GM19328 (cell line): ENCODE data around the gene LTBP2.

Source experiments
- ATAC-seq: cut with Tn5 transposase; IDR thresholded peaks from one replicate; pipeline ENCODE4 v1.9.1; 2021; ENCODE audit warnings: mild to moderate bottlenecking, moderate library complexity; ENCODE audit not compliant: unreplicated experiment

The LTBP2 gene

GRCh38 chr14:74611650-74612349 lies at the start of gene LTBP2:
TSS of gene LTBP2 (minus strand) at chr14:74612237. CDS start at chr14:74611944, 293 bp downstream.
- no peak for ATAC-seq

GRCh38 chr14:74660863-74661262 lies 48.8 kb upstream of the LTBP2 start:
- ATAC-seq = no peak

- no peak for ATAC-seq
These were observed 48.1 kb upstream of the LTBP2 start for GRCh38 chr14:74660167-74660566.

GRCh38 chr14:74658535-74659131 lies 46.6 kb upstream of the LTBP2 start:
- no peak for ATAC-seq

GRCh38 chr14:74656964-74657363 lies 44.9 kb upstream of the LTBP2 start:
- ATAC-seq = no peak

- no peak for ATAC-seq
These were observed 43.8 kb upstream of the LTBP2 start for GRCh38 chr14:74655599-74656395.

GRCh38 chr14:74654931-74655330 lies 42.9 kb upstream of the LTBP2 start:
- ATAC-seq = no peak

GRCh38 chr14:74653386-74654138 lies 41.5 kb upstream of the LTBP2 start:
- ATAC-seq = no peak

GRCh38 chr14:74652541-74652940 lies 40.5 kb upstream of the LTBP2 start:
- ATAC-seq = no peak

- ATAC-seq = no peak
These were observed 39.1 kb upstream of the LTBP2 start for GRCh38 chr14:74650927-74651686.

GRCh38 chr14:74649673-74650072 lies 37.6 kb upstream of the LTBP2 start:
- no peak for ATAC-seq

GRCh38 chr14:74649167-74649566 lies 37.1 kb upstream of the LTBP2 start:
- ATAC-seq = no peak

GRCh38 chr14:74648601-74649000 lies 36.6 kb upstream of the LTBP2 start:
- ATAC-seq = no peak

- ATAC-seq = no peak
These were observed 35.8 kb upstream of the LTBP2 start for GRCh38 chr14:74647678-74648461.

GRCh38 chr14:74647061-74647677 lies 35.1 kb upstream of the LTBP2 start:
- ATAC-seq = no peak

GRCh38 chr14:74645756-74646470 lies 33.9 kb upstream of the LTBP2 start:
- no peak for ATAC-seq

- ATAC-seq = no peak
These were observed 33.2 kb upstream of the LTBP2 start for GRCh38 chr14:74645244-74645643.

- ATAC-seq = no peak
These were observed 29.8 kb upstream of the LTBP2 start for GRCh38 chr14:74641601-74642391.
